HT1080 (cell line): ENCODE measurements around the gene ALX4. TPM values are rescaled to one million over a fixed set of nuclear protein-coding genes. Genes with fewer than 3 reads are reported as not detected.

Experiments
- DNase-seq: peaks from one replicate; pipeline ENCODE4 v3.0.0-alpha.2; 2015; ENCODE audit warnings: low read depth
- polyA plus RNA-seq, 2 experiments: library from polyadenylated mRNA; depleted of rRNA; stranded (reverse); fragments of >200 nt; gene quantifications; 2 replicates each; pipeline ENCODE4 v1.2.3, GENCODE V29; 2015
- total RNA-seq: library from RNA; depleted of rRNA; stranded (reverse); fragments of >200 nt; shearing (Covaris generic); gene quantifications from 2 replicates; pipeline ENCODE4 v1.2.3, GENCODE V29; 2014; rRNA removed

Gene ALX4
- total RNA-seq = not detected in 2 replicates
- polyA plus RNA-seq (2015; cell fraction: cytosol; rRNA removed) = 0.10 TPM in 1 of 2 replicates, not detected in the other
- polyA plus RNA-seq (2015; cell fraction: nucleus; rRNA removed) = 0.02 and 0.13 TPM in 2 replicates

DNA sequence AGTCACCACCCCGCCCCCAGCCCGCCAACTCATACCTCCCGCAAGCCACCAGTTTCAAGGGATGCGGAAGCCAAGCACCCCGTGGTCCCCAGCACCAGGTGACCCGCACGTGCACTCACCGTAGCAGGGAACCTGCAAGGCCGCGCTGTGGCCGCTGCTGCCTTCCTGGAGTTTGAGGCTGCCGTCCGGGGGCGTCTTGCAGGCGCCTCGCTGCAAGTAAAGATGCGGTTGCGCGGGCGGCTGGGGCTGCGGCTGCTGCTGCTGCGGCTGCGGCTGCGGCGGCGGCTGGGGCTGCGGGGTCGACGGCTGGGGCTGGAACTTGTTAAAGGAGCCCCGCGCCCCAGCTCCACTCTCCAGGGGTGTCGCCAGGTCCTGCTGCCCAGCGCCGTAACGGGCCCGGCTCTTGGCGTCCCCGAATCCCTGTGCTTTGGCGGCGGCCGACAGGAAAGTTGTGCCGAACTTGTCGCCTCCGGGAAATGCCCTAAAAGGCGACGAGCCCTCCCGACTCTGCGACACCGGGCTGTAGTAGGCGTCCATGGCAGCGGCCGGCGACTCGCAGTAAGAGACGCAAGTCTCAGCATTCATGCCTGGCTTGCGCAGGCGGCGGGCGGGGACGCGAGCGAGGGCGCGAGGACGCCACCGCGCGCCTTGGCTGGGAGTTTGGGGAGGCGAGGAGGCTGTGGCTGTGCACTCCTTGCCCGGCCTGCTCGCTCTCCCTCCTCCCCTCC, at the start of gene ALX4:
TSS of gene ALX4 (minus strand) at position 662 of the 728 bp plus-strand sequence. CDS start at position 585, 77 bp downstream.
- no peak for DNase-seq

- DNase-seq = no peak
Measured at GRCh38 chr11:44359162-44359561, 49.2 kb upstream of the ALX4 start.

DNA sequence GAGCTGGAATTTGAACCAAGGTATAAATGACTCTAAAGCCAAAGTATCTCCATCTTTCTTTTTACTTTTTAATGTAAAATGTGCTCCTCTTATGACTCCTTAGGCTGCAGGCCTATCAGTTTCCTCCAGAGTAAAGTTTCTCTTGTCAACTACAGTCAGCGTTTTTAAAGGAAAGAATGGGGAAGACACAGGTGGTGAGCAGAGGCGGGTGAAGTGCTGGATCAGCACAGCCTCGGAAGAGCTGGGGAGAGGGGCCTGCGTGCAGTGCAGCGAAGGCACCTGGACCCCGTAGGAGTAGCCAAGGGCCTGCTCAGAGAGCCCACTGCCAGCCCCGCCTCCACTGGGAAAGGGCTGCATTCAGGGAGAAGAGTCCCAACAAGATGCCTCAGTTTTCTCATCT, 48.8 kb upstream of the ALX4 start:
- no peak for DNase-seq

GRCh38 chr11:44357711-44358110, 47.8 kb upstream of the ALX4 start:
- DNase-seq = no peak

- no peak for DNase-seq
Measured at GRCh38 chr11:44356351-44356750, 46.4 kb upstream of the ALX4 start.

- no peak for DNase-seq
Measured at GRCh38 chr11:44351898-44352498, 42.1 kb upstream of the ALX4 start.

DNA sequence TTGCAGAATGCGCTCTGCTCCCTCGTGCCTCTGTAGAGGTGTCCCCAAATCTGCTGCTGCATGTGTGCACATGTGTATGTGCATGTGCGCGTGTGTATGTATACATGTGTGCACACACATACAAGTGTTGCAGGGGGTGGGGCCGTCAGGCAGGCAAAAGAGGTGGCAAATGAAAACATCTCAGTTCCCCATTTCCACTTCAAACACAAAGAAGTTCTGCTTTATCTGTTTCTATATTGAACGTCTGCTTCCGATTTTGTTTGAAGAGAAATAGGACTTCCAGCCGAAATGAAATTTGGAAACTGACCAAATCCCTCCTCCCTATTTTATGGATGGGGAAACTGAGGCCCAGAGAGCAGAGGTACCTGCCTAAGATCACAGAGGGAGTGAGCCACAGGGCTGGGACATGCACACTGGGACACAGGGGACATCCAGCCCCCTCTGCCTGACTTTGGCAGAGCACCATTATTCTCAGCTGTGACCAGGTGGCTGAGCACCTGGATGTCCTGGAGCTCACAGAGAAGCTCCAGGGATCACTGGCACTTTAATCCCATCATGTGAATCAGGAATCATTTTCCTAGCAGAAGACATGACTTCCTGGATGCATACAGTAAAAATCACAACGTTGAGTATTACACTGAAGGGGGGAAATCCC, 41.2 kb upstream of the ALX4 start:
- DNase-seq = no peak

- no peak for DNase-seq
Measured at GRCh38 chr11:44349328-44349727, 39.4 kb upstream of the ALX4 start.

DNA sequence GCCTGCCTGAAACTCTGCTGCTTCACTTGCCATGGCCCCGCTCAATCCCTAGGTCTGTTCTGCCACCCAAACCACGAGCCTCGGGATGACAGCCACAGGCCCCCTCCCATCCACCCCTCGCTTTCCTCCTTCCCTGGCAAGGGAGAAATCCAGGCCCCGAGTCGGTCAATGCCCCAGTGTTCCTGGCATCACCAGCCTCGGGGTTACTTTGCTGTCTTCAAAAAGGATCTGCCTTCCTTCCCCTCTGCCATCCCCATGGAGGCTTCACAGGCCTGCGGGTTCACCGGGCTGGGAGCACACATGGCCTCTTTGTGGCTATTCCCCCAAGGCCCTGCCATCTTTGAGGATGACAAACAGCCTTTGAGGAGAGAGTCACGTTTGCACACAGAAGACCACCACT, 38.8 kb upstream of the ALX4 start:
- DNase-seq = no peak

DNA sequence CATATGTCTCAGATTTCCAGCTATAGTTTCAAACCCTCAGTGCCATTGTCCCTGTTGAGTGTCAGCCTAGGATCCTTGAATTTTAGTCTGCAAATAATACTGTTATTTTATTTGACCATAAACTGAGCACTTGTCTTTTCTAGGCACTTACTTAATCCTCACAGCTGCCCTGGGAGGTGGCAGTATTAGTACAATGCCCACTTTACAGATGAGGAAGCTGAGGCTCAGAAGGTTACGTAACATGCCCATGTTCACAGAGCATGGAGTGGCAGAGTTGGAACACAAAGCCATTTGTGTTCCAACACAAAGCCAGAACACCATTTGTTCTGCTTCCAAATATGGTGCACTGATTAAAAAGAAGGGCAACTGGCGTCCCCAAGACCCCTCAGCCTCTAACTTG, 38.2 kb upstream of the ALX4 start:
- DNase-seq = no peak

DNA sequence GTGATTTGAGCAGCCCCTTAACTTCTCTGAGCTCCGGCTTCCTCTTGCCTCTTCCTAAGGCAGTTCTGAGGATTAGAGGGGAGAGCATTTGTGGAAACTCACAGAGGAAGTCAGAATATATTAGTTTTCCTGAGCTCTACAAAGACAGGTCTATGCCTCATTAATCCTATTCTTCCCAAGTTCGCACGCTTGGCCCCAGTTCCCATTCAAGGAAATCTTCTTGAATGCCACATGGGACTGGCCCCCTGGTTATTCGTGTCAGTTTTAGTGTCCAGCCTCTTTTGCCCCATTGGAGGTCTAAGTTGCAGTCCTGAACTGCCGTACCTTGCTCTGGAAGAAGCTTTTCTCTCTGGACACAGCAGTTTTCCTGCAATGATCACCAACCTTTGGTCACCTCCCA, 37.6 kb upstream of the ALX4 start:
- no peak for DNase-seq

DNA sequence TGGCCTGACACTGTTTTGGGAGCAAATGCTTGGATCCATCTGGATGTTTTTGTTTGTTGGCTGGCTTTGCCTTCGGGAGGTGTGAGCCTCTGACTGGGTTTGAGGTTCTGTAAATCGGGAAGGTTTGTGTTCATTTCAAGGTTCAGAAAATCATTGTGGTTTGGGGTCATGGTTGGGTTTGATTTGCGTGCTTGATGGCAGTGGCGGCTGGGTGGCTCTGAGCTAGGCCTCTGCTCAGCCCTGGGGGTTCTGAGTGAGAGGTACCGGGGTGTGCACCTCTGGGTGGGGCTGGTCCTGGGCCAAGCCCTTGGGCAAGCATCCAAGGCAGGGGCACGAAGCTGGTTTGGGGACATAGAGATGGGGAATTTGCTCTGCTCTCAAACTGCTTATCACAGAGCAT, 37.0 kb upstream of the ALX4 start:
- DNase-seq = no peak

DNA sequence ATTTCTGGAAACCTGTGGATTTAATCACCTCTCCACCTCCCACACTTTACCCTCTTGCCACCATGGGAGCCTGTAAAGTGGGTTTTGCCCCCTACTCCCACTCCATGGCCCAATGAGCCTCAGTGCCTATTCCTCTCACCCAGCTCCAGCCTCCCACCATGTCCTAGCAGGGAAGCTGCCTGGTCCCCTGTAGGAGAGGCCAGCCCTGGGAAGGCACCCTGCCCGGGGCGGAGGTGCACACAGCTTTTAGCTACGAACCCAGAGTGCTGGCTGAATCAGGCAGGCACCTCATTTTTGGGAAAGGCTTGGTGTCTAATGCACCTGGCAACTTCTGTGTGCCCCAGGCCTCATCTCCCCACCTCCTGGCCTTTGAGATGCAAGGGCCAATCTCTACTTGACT, 35.8 kb upstream of the ALX4 start:
- no peak for DNase-seq

DNA sequence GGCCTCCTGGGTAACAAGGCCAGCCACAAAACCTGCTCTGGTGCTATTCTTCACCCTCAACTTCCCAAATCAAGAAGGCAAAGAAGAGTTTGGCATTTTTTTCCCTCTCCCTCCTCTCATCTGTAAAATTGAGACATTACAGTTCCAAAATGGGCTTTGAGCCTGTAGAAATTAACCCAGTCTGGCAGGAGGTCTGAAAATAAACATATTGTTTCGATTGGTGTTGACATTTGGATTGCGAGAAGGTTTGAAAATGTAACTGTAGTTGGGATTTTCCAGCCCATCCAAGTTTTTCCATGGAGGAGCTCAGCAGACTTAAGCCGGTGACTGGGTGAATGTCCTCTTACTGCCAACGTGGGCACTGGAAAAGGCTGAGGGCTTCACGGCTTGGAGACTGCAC, 35.0 kb upstream of the ALX4 start:
- no peak for DNase-seq

GRCh38 chr11:44344423-44344820, 34.5 kb upstream of the ALX4 start:
- no peak for DNase-seq

DNA sequence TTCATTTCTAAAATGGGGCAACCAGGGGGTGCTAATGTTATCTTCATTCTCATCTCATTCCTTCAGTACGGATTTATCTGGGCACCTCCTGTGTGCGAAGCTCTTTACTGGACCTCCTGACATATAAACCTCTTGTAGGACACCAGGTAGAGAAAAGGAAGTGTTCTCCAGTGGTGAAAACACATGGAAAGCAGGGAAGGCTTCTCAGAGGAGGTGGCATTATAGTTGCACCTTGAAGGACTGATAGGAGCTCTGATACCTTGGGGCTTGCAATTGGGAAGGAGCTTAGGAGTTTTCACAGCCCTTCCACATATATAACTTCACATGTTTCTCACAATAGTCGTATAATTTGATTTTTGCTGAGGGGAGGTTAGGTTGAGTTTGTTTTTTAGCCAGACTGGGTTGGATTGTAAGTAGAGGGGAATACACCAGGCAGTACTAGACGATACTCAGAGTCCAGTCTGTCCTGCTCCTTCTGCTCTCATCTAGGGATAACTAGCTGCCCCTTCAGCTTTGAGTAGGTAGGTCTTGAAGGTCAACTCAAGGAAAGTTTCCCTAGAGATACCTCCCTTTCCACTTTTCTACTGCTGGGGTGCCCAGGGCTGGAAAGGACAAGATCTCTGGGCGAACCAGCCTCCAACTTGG, 34.0 kb upstream of the ALX4 start:
- DNase-seq = no peak

- DNase-seq = no peak
Measured at GRCh38 chr11:44342616-44343015, 32.7 kb upstream of the ALX4 start.

GRCh38 chr11:44340656-44341055, 30.7 kb upstream of the ALX4 start:
- DNase-seq = no peak

DNA sequence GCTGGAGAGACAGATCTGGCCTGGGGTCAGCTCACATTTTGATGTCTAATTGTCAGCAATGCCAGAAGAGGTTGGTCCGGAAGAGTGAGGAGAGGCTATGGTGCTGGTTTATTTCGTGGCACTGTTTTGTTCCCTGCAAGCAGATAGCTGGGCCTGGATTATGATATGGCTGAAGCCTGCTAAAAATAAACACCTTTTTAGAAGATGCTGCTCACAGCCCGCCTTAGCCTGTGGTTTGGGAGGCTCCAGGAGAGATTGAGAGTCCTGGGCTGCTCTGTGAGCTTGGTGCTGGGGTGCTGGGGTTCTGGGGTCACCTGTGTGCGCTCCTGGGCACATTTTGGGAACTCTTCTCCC, 29.6 kb upstream of the ALX4 start:
- no peak for DNase-seq

- no peak for DNase-seq
Measured at GRCh38 chr11:44338698-44339529, 29.0 kb upstream of the ALX4 start.

DNA sequence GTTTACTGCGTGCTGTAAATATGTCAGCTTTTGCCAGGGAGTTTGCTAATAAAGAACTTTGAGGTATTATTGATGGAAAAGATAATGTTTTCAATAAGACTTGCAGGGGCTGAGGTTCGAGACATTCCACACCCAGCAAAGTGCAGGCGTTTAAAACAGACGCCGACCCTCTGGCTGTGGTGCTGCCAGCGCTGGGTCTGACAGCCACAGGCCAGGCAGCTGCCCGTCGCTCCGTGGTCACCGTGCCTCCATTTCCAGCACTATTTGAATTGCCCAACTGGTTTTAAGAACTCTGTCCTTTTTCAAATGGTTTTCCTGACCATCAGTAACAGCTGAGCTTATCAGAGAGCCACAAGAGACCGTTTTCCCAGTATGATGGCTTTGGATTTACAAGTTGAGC, 28.1 kb upstream of the ALX4 start:
- no peak for DNase-seq
